Measurements from ENCODE around the gene FGB.

GRCh38 chr4:154542271-154542879 is 20.4 kb upstream of the FGB start:
- TF ChIP-seq EZH2 (IDR thresholded peaks at IDR 0.05) (no peak), POLR2AphosphoS5 (IDR thresholded peaks at IDR 0.05; ENCODE audit: borderline replicate concordance, low read depth, low read length) (no peak)
